ENCODE results near the gene KDM4C. TPM values are rescaled to one million over a fixed set of nuclear protein-coding genes. Genes with fewer than 3 reads are reported as not detected.

KDM4C gene
- total and polyA plus RNA-seq, 2 of the 13 experiments (the other 11 are each of a cell fraction or from before 2014, with no cell fraction given), result 19.4 to 23.6 TPM

GRCh38 chr9:6987381-6987780 is 229.6 kb downstream of the KDM4C start (continued):
- TF ChIP-seq CHD2 (IDR thresholded peaks at IDR 0.05; ENCODE audit: low read depth, low read length) (no peak), HDAC2 (CRISPR knock-in tag; IDR thresholded peaks at IDR 0.05) (no peak), RXRA (CRISPR knock-in tag; IDR thresholded peaks at IDR 0.05) (no peak)

- Histone ChIP-seq H2AFZ (ENCODE audit: low read length) (no peak overlapping the region), H3K4me3 (replicated peaks in 1 of 3; ENCODE audit: insufficient read depth in 1 of 3, low read depth in 2 of 3, low read length in 3 of 3) (no peak overlapping the region), H3K9me3 (ENCODE audit: low read length) (no peaks in the 10 kb centered on the region), H3K4me1 (ENCODE audit: insufficient read depth, low read length) (peaks cover 3% of the 10 kb centered on the region), H3K27ac (ENCODE audit: extremely low read length, insufficient read depth, low read length) (no peak overlapping the region), H3K27me3 (ENCODE audit: control insufficient read depth in 1 of 2, insufficient read depth in 2 of 2, low read length in 2 of 2) (no peaks in the 10 kb centered on the region), H3K9ac (ENCODE audit: insufficient read depth, low read depth, low read length) (no peak overlapping the region), H3K4me2 (ENCODE audit: low read depth, low read length) (no peak overlapping the region), H3K36me3 (replicated peaks in 1 of 2; ENCODE audit: control insufficient read depth in 1 of 2, insufficient read depth in 2 of 2, low read length in 2 of 2) (peaks cover 11 to 34% of the 10 kb centered on the region in 2 experiments), H4K20me1 (ENCODE audit: insufficient read depth, low read length) (no peaks in the 10 kb centered on the region), H3K79me2 (ENCODE audit: insufficient read depth, low read length) (no peaks in the 10 kb centered on the region)
- FAIRE-seq, result no peak
- ATAC-seq, result no peak
- intact Hi-C loops (cut with micrococcal nuclease; ENCODE audit: unreplicated experiment) (no loop called here), in situ Hi-C loops (cut with HindIII; ENCODE audit: extremely low pct_ligation_motif_present, low pct_unique_long_range_greater_than_20kb) (no loop called here)
- BruUV-seq (replicated peaks), result no TSS peak
- TF ChIP-seq KAT2B (IDR thresholded peaks at IDR 0.05; ENCODE audit: borderline replicate concordance, low read depth, low read length) (no peak), CCAR2 (optimal IDR thresholded peaks at IDR 0.05; ENCODE audit: low read depth, low read length) (no peak), ZNF749 (CRISPR knock-in tag; IDR thresholded peaks at IDR 0.05; ENCODE audit: borderline replicate concordance) (no peak), ZNF747 (CRISPR knock-in tag; IDR thresholded peaks at IDR 0.05; ENCODE audit: borderline replicate concordance) (no peak), NFE2L1 (CRISPR knock-in tag; IDR thresholded peaks at IDR 0.05; ENCODE audit: borderline replicate concordance) (no peak), ZNF549 (CRISPR knock-in tag; IDR thresholded peaks at IDR 0.05) (no peak), NRL (CRISPR knock-in tag; IDR thresholded peaks at IDR 0.05; ENCODE audit: borderline replicate concordance) (no peak), PAF1 (CRISPR knock-in tag; IDR thresholded peaks at IDR 0.05) (no peak), ZNF260 (CRISPR knock-in tag; IDR thresholded peaks at IDR 0.05; ENCODE audit: borderline replicate concordance, low read depth) (no peak)
- POLR2A ChIA-PET, result no interaction called here
- DNase-seq (ENCODE audit: low spot score), result no peak
- CTCF ChIA-PET (ENCODE audit: low intra/inter-chr PET ratio, low total read pairs), result no interaction called here
- 92% methylated on average over 1 of the region's 1 CpG for WGBS (ENCODE audit: low lambda C conversion rate)
These were observed 233.6 kb downstream of the KDM4C start for GRCh38 chr9:6991418-6991817.
